Activated naive CD4-positive, alpha-beta T cell treated with anti-CD3 and anti-CD28 coated beads for 36 hours (primary cell): ENCODE measurements around the gene FAM90A1. TPM values are rescaled to one million over a fixed set of nuclear protein-coding genes. Genes with fewer than 3 reads are reported as not detected.
"Not testable (repeated sequence)": the region's sequence is repeated elsewhere in the genome, so short reads cannot be mapped to it uniquely, and the experiment has no call there.

ENCODE experiments used
- CTCF ChIA-PET: fragments of 350-600 bp; sonication (Branson Sonifier 250); formaldehyde crosslinking; loops from one replicate; lab custom pipeline; 2021; ENCODE audit warnings: antibody characterized with exemption; lab: Charles Lee
- DNase-seq: peaks from one replicate; pipeline ENCODE4 v3.0.0-alpha.2; 2020
- H3K27ac Mint-ChIP-seq: one replicate; pipeline ENCODE4 v1.8.0; 2021; ENCODE audit warnings: mild to moderate bottlenecking, mixed read lengths
- H3K27me3 Mint-ChIP-seq: one replicate; pipeline ENCODE4 v1.8.0; 2021; ENCODE audit warnings: low read depth, mixed read lengths
- H3K36me3 Mint-ChIP-seq: one replicate; pipeline ENCODE4 v1.8.0; 2021; ENCODE audit warnings: low read depth, mixed read lengths
- H3K4me1 Mint-ChIP-seq: one replicate; pipeline ENCODE4 v1.8.0; 2021; ENCODE audit warnings: low read depth, mixed read lengths
- H3K4me3 Mint-ChIP-seq: one replicate; pipeline ENCODE4 v1.8.0; 2021; ENCODE audit warnings: mild to moderate bottlenecking, moderate library complexity, mixed read lengths
- H3K9me3 Mint-ChIP-seq: one replicate; pipeline ENCODE4 v1.8.0; 2021; ENCODE audit warnings: mixed read lengths
- intact Hi-C: fragments of 100-400 bp; cut with micrococcal nuclease; formaldehyde crosslinking; loops from one replicate; pipeline ENCODE4 v1.15.1; 2023
- total RNA-seq, 2 experiments: library from RNA; stranded (reverse); gene quantifications; one replicate each; pipeline ENCODE4 v1.2.3, GENCODE V29; 2021

FAM90A1 gene, protein sequence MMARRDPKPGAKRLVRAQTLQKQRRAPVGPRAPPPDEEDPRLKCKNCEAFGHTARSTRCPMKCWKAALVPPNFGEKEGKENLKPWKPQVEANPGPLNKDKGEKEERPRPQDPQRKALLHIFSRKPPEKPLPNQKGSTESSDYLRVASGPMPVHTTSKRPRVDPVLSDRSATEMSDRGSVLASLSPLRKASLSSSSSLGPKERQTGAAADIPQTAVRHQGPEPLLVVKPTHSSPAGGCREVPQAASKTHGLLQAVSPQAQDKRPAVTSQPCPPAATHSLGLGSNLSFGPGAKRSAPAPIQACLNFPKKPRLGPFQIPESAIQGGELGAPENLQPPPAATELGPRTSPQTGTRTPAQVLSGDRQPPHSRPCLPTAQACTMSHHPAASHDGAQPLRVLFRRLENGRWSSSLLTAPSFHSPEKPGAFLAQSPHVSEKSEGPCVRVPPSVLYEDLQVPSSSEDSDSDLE
- total RNA-seq, result under 1 TPM; 0.21 to 0.30 TPM

- H3K9me3 Mint-ChIP-seq, intact Hi-C loops, H3K36me3 Mint-ChIP-seq, H3K27me3 Mint-ChIP-seq, H3K4me1 Mint-ChIP-seq, H3K27ac Mint-ChIP-seq: not testable (repeated sequence)
- peak within 1 kb of the TSS; percentile 70 for H3K4me3 Mint-ChIP-seq
- DNase-seq, result peak; percentile 55
- CTCF ChIA-PET, result interaction anchor here (1.2 kb wide), 1 partner anchor 118 kb away, joined by 3 read pairs; no protein-coding TSS in a partner anchor
Measured at GRCh38 chr12:8226992-8227731, at the start of gene FAM90A1. FAM90A1 (minus strand) TSS chr12:8227618; CDS start chr12:8224832, 2,786 bp downstream.

GRCh38 chr12:8276397-8276796, 49.0 kb upstream of the FAM90A1 start:
- H3K4me1 Mint-ChIP-seq, H3K27me3 Mint-ChIP-seq, H3K4me3 Mint-ChIP-seq, DNase-seq, H3K9me3 Mint-ChIP-seq, H3K36me3 Mint-ChIP-seq, CTCF ChIA-PET, intact Hi-C loops, H3K27ac Mint-ChIP-seq: not testable (repeated sequence)

DNA sequence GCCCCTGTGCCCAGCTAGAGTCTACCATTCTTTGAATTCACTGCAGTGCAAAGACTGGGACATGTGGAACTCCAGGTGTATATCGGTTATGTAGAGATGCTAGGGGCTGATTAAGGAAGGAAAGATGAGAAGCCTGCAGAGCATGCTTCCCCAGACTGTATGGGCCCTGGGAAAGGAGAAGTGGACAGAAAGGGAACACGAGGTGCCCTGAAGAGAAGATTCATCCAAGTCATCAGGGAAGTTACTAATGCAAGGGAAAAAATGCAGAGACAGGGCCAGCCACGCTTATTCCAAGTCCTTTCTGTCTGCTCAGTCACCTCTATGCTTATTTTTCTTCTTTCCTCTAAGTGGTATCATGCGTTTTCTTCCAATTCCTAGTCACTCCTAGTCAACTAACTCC, 39.3 kb upstream of the FAM90A1 start:
- H3K4me1 Mint-ChIP-seq, H3K9me3 Mint-ChIP-seq, H3K36me3 Mint-ChIP-seq, intact Hi-C loops, H3K27me3 Mint-ChIP-seq, DNase-seq, H3K27ac Mint-ChIP-seq, H3K4me3 Mint-ChIP-seq, CTCF ChIA-PET: not testable (repeated sequence)

- H3K36me3 Mint-ChIP-seq, H3K4me1 Mint-ChIP-seq, DNase-seq, H3K9me3 Mint-ChIP-seq, H3K4me3 Mint-ChIP-seq, intact Hi-C loops, H3K27me3 Mint-ChIP-seq, H3K27ac Mint-ChIP-seq, CTCF ChIA-PET: not testable (repeated sequence)
Measured at GRCh38 chr12:8264236-8264635, 36.8 kb upstream of the FAM90A1 start.

DNA sequence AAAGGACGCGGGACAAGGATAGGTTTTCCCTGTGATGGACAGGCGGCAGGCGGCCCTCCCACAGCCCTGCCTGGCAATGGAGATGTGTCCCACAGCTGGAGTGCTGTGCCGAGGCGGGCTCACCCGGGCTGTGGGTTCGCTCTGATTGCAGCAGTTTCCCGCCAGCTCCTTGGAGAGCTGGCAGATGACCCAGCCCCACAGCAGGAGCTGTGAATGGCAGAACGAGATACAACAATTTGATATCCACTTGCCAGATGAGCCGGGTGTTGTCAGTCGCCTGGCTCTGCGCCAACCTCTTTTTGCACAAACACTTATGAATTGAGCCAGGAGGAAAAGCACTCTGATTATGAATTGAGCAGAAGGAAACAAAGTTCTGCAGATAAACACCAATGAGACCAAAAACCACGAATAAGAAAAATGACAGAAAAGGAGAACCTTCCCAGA, 33.7 kb upstream of the FAM90A1 start:
- H3K36me3 Mint-ChIP-seq, CTCF ChIA-PET, H3K4me3 Mint-ChIP-seq, intact Hi-C loops, H3K4me1 Mint-ChIP-seq, DNase-seq, H3K9me3 Mint-ChIP-seq, H3K27ac Mint-ChIP-seq: not testable (repeated sequence)
- peaks cover 10% of the 10 kb centered on the region for H3K27me3 Mint-ChIP-seq

GRCh38 chr12:8256356-8256755, 28.9 kb upstream of the FAM90A1 start:
- intact Hi-C loops, CTCF ChIA-PET, H3K27ac Mint-ChIP-seq, H3K4me1 Mint-ChIP-seq, H3K36me3 Mint-ChIP-seq, H3K9me3 Mint-ChIP-seq, H3K4me3 Mint-ChIP-seq, DNase-seq, H3K27me3 Mint-ChIP-seq: not testable (repeated sequence)

- CTCF ChIA-PET, H3K4me3 Mint-ChIP-seq, DNase-seq, H3K4me1 Mint-ChIP-seq, intact Hi-C loops, H3K36me3 Mint-ChIP-seq, H3K27ac Mint-ChIP-seq, H3K9me3 Mint-ChIP-seq, H3K27me3 Mint-ChIP-seq: not testable (repeated sequence)
Measured at GRCh38 chr12:8254705-8255104, 27.3 kb upstream of the FAM90A1 start.

DNA sequence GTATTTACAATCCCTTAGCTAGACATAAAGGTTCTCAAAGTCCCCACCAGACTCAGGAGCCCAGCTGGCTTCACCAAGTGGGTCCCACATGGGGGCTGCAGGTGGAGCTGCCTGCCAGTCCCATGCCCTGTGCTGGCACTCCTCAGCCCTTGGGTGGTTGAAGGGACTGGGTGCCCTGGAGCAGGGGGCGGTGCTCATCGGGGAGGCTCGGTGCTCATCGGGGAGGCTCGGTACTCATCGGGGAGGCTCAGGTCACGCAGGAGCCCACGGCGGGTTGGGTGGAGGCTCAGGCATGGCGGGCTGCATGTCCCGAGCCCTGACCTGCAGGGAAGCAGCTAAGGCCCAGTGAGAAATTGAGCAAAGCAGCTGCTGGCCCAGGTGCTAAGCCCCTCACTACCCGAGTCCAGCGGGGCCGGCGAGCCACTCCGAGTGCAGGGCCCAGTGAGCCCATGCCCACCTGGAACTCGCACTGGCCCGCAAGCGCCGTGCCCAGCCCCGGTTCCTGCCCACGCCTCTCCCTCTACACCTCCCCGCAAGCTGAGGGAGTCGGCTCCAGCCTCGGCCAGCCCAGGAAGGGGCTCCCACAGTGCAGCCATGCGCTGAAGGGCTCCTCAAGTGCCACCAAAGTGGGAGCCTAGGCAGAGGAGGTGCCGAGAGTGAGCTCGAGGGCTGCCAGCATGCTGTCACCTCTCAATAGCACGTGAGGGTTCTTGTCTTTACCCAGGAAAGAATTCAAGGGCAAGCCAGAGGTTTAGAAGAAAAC, 24.8 kb upstream of the FAM90A1 start:
- DNase-seq, H3K4me3 Mint-ChIP-seq, H3K27ac Mint-ChIP-seq, intact Hi-C loops, CTCF ChIA-PET, H3K4me1 Mint-ChIP-seq, H3K36me3 Mint-ChIP-seq, H3K27me3 Mint-ChIP-seq, H3K9me3 Mint-ChIP-seq: not testable (repeated sequence)

DNA sequence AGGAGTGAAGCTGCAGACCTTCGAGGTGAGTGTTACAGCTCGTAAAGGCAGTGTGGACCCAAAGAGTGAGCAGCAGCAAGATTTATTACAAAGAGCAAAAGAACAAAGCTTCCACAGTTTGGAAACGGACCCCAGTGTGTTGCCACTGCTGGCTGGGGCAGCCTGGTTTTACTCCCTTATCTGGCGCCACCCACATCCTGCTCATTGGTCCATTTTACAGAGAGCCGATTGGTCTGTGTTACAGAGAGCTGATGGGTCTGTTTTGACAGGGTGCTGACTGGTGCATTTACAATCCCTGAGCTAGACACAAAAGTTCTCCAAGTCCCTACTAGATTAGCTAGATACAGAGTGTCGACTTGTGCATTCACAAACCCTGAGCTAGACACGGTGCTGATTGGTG, 24.2 kb upstream of the FAM90A1 start:
- H3K27ac Mint-ChIP-seq, H3K27me3 Mint-ChIP-seq, H3K9me3 Mint-ChIP-seq, H3K4me3 Mint-ChIP-seq, CTCF ChIA-PET, H3K4me1 Mint-ChIP-seq, H3K36me3 Mint-ChIP-seq, DNase-seq, intact Hi-C loops: not testable (repeated sequence)

DNA sequence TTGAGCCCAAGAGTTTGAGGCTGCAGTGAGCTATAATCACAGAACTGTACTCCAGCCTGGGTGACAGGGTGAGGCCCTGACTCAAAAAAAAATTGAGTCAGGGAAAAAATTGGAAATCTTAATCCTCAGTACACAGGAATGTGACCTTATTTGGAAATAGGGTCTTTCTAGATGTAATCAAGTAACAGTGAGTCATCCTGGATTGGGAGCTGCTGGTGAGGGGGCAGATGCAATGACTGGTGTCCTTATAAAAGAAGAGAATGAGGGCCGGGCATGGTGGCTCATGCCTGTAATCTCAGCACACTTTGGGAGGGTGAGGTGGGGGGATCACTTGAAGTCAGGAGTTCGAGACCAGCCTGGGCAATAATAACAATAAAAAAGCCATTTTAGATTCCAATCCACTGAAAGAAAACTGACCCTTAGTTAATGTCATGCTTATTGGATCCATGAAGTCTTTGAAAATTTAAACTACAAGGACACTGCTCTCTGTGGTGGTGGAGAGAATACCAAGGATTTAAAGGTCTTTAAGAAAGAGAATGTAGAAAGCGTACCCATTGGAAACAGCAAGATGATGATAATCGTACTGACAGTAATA, 19.6 kb upstream of the FAM90A1 start:
- H3K4me3 Mint-ChIP-seq, DNase-seq, H3K27me3 Mint-ChIP-seq, H3K9me3 Mint-ChIP-seq, H3K27ac Mint-ChIP-seq, H3K36me3 Mint-ChIP-seq, CTCF ChIA-PET, intact Hi-C loops, H3K4me1 Mint-ChIP-seq: not testable (repeated sequence)

DNA sequence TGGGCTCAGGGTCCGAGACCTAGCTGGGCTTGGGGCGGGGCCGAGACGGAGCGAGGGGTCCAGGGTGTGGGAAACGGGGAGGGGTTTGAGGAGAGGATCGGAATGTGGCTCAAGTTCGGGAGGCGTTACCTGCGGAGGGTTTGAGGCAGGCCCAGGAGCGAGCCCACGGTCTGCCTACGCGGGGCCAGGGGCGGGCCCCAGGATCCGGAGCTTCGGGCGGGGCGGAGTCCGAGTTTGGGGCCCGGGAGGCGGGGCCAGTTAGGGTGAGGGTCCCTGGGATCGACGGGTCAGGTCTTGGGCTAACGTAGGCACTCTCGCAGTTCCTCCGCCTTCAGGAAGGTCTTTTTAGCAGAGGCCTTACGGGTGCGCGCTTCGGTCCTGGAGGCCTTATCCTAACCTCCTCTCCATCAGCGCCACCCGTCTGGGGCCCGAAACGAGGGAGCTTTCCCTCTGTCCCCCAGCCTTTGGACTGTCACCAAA, 16.3 kb upstream of the FAM90A1 start:
- not testable (repeated sequence) for DNase-seq, H3K36me3 Mint-ChIP-seq
- peak overlapping the region; percentile 91 for H3K27ac Mint-ChIP-seq

More for the DNA sequence above, 16.3 kb upstream of the FAM90A1 start:
- not testable (repeated sequence) for H3K27me3 Mint-ChIP-seq, H3K9me3 Mint-ChIP-seq
- intact Hi-C loops, result loop anchor here (1.0 to 2.0 kb wide), 7 partner anchors 161 to 1054 kb away; partner anchors contain the start of genes M6PR, NECAP1 and PEX5
- Mint-ChIP-seq H3K4me3 (peak overlapping the region; percentile 96), H3K4me1 (peaks cover 18% of the 10 kb centered on the region)
- CTCF ChIA-PET, result interaction anchor here (0.6 to 1.6 kb wide), 3 partner anchors 12 to 250 kb away, joined by 3 to 4 read pairs (median 3); no protein-coding TSS in a partner anchor
